Progenitor cell of endocrine pancreas (in vitro differentiated cells): ENCODE data around the gene HPCAL1. TPM values are rescaled to one million over a fixed set of nuclear protein-coding genes. Genes with fewer than 3 reads are reported as not detected.

Experiments used
- DNase-seq: peaks from one replicate; pipeline ENCODE4 v3.0.0; 2021; ENCODE audit warnings: low spot score; ENCODE audit not compliant: unreplicated experiment
- H3K27ac Mint-ChIP-seq: 2 replicates; pipeline ENCODE4 v1.8.0; 2021; ENCODE audit warnings: mild to moderate bottlenecking, moderate library complexity, mixed read lengths
- H3K27me3 Mint-ChIP-seq: 2 replicates; pipeline ENCODE4 v1.8.0; 2021; ENCODE audit warnings: mixed read lengths
- H3K36me3 Mint-ChIP-seq: 2 replicates; pipeline ENCODE4 v1.8.0; 2022; ENCODE audit warnings: mixed read lengths; ENCODE audit not compliant: insufficient read depth
- H3K4me1 Mint-ChIP-seq: 2 replicates; pipeline ENCODE4 v1.8.0; 2021; ENCODE audit warnings: low read depth, mixed read lengths
- H3K4me3 Mint-ChIP-seq: 2 replicates; pipeline ENCODE4 v1.8.0; 2021; ENCODE audit warnings: low read depth, mild to moderate bottlenecking, moderate library complexity, mixed read lengths
- H3K9me3 Mint-ChIP-seq: 2 replicates; pipeline ENCODE4 v1.8.0; 2021; ENCODE audit warnings: low read depth, mixed read lengths
- CTCF ChIP-seq: fragments of 200-600 bp; sonication (generic); IDR thresholded peaks from one replicate; pipeline ENCODE4 v1.5.0; 2021; ENCODE audit warnings: antibody characterized with exemption, mild to moderate bottlenecking; ENCODE audit not compliant: unreplicated experiment
- total RNA-seq: library from RNA; stranded (reverse); gene quantifications from 2 replicates; pipeline ENCODE4 v1.2.1, GENCODE V29; 2021

HPCAL1 gene
- total RNA-seq, 1 donor from 2014 or later, result 16.5 TPM

GRCh38 chr2:10385933-10386773 is 83.4 kb downstream of the HPCAL1 start:
- TF ChIP-seq CTCF, result no peak
- no peak overlapping the region for H3K27ac Mint-ChIP-seq

GRCh38 chr2:10387033-10387432 is 84.3 kb downstream of the HPCAL1 start:
- DNase-seq, result no peak
- Mint-ChIP-seq H3K9me3 (no peaks in the 10 kb centered on the region), H3K27ac (no peak overlapping the region), H3K4me1 (peaks cover 4% of the 10 kb centered on the region), H3K27me3 (peaks cover 2% of the 10 kb centered on the region), H3K36me3 (no peaks in the 10 kb centered on the region), H3K4me3 (no peak overlapping the region)
- no peak for TF ChIP-seq CTCF

More at GRCh38 chr2:10385933-10386773, 83.4 kb downstream of the HPCAL1 start:
- Mint-ChIP-seq H3K4me1 (peaks cover 4% of the 10 kb centered on the region), H3K36me3 (no peaks in the 10 kb centered on the region), H3K27me3 (peaks cover 7% of the 10 kb centered on the region), H3K4me3 (no peak overlapping the region), H3K9me3 (no peaks in the 10 kb centered on the region)
- no peak for DNase-seq

GRCh38 chr2:10388954-10389560 is 86.4 kb downstream of the HPCAL1 start:
- Mint-ChIP-seq H3K4me1 (peaks cover 8% of the 10 kb centered on the region), H3K36me3 (no peaks in the 10 kb centered on the region), H3K27ac (no peak overlapping the region), H3K9me3 (no peaks in the 10 kb centered on the region), H3K4me3 (no peak overlapping the region), H3K27me3 (no peaks in the 10 kb centered on the region)
- no peak for TF ChIP-seq CTCF
- DNase-seq, result no peak

GRCh38 chr2:10389573-10389972 is 86.9 kb downstream of the HPCAL1 start:
- H3K27ac Mint-ChIP-seq, result no peak overlapping the region

More at GRCh38 chr2:10389573-10389972, 86.9 kb downstream of the HPCAL1 start:
- no peak for TF ChIP-seq CTCF
- no peak for DNase-seq
- Mint-ChIP-seq H3K27me3 (no peaks in the 10 kb centered on the region), H3K9me3 (no peaks in the 10 kb centered on the region), H3K36me3 (no peaks in the 10 kb centered on the region), H3K4me1 (peaks cover 6% of the 10 kb centered on the region), H3K4me3 (no peak overlapping the region)
